DLD1 (cell line): ENCODE results near the gene IFT88.
"Not testable (repeated sequence)": the region's sequence is repeated elsewhere in the genome, so short reads cannot be mapped to it uniquely, and the experiment has no call there.

ENCODE experiments used
- in situ Hi-C: cut with HindIII; loops from 2 replicates; pipeline ENCODE4 v1.10.0; 2017; ENCODE audit warnings: low sequenced_read_pairs

The IFT88 gene

DNA sequence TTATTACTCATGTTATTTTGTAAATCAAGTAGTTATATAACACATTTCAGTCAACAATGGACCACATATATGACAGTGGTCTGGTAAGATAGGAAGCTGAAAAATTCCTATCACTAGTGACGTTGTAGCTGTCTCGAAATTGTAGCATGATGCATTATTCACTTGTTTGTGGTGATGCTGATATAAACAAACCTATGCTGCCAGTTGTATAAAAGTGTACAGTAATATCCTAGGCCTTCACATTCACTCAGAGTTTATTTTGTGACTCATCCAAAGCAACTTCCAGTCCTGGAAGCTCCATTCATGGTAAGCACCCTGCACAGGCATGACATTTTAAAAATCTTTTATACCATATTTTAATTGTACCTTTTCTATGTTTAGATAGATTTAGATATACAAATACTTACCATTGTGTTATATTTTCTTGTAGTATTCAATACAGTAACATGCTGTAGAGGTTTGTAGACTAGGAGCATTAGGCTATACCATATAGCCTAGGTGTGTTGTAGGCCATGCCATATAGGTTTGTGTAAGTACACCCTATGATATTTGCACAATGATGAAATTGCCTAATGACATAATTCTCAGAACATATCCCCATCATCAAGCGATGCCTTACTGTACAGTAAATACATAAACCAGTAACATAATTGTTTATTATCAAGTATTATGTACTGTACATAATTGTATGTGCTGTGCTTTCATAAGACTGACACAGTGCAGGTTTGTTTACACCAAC is 49.3 kb downstream of the IFT88 start:
- in situ Hi-C loops: no loop called here

- in situ Hi-C loops: no loop called here
Measured at GRCh38 chr13:20623000-20623399, 56.0 kb downstream of the IFT88 start.

DNA sequence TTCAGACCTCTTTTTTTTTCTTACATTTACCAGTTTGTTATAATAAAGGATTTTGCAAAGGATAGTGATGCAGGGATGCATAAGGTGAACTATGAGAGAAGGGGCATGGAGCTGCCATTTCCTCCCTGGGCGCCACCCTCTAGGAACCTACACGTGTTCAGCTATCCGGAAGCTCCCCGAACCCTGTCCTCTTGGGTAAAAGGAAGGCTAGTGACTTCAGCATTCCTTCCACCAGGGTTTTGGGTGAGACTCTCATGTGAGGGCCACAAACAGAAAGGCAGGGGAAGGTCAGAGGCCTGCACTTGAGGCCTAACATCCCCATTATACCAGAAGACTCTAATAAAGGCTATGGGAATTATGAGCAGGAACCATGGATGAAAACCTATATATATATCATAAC is 57.3 kb downstream of the IFT88 start:
- in situ Hi-C loops: no loop called here

- in situ Hi-C loops: no loop called here
Measured at GRCh38 chr13:20633802-20634201, 66.8 kb downstream of the IFT88 start.

- in situ Hi-C loops: no loop called here
Measured at GRCh38 chr13:20636079-20636478, 69.1 kb downstream of the IFT88 start.

DNA sequence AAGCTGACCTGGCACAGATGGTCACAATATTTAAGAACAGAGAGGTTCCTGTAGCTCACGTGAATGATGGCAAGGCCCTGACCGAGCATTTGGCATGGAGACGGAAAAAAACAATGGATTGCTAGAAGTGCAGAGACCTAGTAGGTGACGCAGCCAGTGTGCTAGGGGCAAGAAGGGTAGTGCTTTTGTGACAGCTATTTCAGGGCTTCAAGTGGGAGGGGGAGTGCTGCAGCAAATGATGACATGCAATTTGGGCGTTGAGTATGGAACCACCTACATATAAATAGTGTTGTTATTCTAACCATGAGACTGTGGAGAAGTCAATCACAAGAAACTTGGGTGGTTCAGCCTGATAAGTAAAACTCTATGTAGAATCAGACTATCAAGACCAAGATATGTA is 70.9 kb downstream of the IFT88 start:
- in situ Hi-C loops: no loop called here

GRCh38 chr13:20647758-20648157 is 80.8 kb downstream of the IFT88 start:
- in situ Hi-C loops: no loop called here

- in situ Hi-C loops: no loop called here
Measured at GRCh38 chr13:20652946-20653345, 86.0 kb downstream of the IFT88 start.

DNA sequence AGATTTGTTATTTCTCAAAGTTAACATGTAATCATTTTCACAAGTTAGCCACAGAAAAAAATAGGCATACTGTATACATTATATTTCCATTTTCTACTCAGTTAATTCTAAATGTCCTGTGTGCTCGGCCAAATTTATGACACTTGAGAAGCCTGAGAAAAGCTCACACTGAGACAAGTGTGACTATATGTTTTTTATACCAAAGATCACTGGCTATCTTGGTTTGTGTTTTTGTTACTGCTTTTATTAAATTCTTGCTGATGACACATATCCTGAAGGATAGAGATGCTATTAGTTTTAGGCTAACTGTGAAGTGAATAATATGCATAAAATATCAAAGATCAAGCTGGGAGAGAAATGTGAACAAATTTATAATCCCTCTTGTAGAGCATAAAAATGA is 87.2 kb downstream of the IFT88 start:
- in situ Hi-C loops: no loop called here

DNA sequence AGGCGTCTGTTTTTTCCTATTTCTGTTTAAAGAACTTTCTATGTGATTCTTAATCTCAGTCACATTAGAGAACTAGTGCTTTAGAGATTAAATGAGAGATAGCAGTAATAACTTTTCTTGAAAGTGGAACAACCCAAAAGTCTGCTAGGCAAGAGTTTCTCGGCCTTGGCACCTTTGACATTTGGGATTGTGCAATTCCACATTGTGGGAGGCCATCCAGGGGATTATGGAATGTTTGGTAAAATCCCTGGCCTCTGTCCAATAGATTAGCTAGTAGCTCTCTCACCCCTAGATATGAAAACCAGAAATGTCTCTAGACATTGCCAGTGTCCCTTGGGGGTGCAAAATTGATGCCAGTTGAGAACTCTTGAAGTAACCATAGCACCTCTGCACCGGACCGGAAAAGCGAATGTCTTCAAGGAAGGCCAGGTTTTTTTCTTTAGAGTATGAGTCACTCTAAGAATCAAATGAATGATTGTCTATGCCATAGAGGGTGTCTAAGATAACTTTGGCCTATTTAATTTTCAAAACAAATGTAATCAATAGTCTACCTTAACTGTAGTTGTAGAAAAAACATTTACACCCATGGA is 91.6 kb downstream of the IFT88 start:
- in situ Hi-C loops: no loop called here

GRCh38 chr13:20664351-20664750 is 97.4 kb downstream of the IFT88 start:
- in situ Hi-C loops: no loop called here

GRCh38 chr13:20666948-20667347 is 100.0 kb downstream of the IFT88 start:
- in situ Hi-C loops: no loop called here

GRCh38 chr13:20667857-20668437 is 101.0 kb downstream of the IFT88 start:
- in situ Hi-C loops: no loop called here

- in situ Hi-C loops: no loop called here
Measured at GRCh38 chr13:20669162-20669561, 102.2 kb downstream of the IFT88 start.

- in situ Hi-C loops: no loop called here
Measured at GRCh38 chr13:20671789-20672188, 104.8 kb downstream of the IFT88 start.

DNA sequence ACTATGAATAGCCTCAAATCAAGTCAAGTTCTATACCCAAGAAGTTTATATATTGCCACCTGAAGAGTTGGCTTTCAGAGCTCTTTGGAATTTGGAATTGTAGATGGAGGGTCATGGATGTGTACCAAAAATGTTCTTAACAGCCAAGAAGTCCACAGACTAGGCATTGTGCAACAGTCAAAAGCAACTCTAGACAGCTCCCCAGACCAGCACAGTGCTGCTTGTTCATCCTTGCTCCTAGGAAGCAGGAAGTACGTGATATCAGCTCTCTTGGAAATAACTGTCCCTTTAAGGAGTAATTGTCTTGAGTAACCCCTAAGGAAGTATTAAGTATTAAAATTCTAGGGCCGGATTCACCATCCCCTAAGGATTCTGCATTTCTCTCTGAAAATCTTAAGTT is 105.8 kb downstream of the IFT88 start:
- in situ Hi-C loops: no loop called here

GRCh38 chr13:20673715-20674114 is 106.8 kb downstream of the IFT88 start:
- in situ Hi-C loops: no loop called here

- in situ Hi-C loops: no loop called here
Measured at GRCh38 chr13:20676213-20676612, 109.3 kb downstream of the IFT88 start.

DNA sequence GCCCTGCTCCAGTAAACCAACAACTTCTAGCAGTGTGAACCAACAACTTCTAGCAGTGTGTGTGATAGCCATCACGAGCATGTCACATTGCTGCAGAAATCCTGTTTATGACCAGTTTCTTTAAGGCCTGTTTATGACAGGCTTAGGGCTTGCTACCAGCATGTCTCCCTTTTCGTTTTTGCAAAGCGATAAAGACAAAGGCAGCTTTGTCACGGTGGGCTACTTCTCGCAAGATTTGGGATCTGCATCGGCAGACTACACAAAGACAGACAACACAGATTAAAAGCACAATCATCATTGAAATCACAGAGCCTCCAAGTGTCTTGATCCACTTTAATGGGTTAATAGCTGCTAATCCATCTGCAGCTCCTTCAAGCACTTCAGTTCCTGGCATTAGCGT is 111.6 kb downstream of the IFT88 start:
- in situ Hi-C loops: not testable (repeated sequence)

DNA sequence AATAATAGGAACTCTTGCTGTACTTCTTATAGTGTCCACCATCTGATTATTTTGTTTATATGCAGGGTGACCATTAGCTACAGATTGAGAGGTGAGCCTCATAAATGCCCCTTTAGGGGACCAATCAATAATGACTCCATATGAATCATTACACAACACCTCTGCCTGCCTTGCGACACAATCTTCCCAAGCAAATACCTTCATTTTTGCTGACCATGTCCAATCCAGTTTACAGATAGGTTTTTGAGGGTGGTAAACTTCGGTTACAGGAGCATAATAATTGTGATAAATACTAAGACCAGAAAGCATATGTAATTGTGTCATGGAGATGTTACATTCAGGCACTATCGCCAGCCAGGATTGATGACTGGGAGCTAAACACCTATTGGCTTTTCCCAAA is 112.9 kb downstream of the IFT88 start:
- in situ Hi-C loops: no loop called here

GRCh38 chr13:20680416-20681080 is 113.6 kb downstream of the IFT88 start:
- in situ Hi-C loops: no loop called here

- in situ Hi-C loops: not testable (repeated sequence)
Measured at GRCh38 chr13:20681481-20681880, 114.5 kb downstream of the IFT88 start.
